ENCODE data around the gene L1TD1.
"Not testable (repeated sequence)": the region's sequence is repeated elsewhere in the genome, so short reads cannot be mapped to it uniquely, and the experiment has no call there.

The L1TD1 gene

GRCh38 chr1:62194651-62195544, at the start of gene L1TD1:
TSS of gene L1TD1 (plus strand) at chr1:62194849. CDS start at chr1:62206629, 11,780 bp downstream.
- DNase-seq, result no peak

- no peak for DNase-seq
Measured at GRCh38 chr1:62159940-62160348, 34.7 kb upstream of the L1TD1 start.

GRCh38 chr1:62161711-62162110, 32.9 kb upstream of the L1TD1 start:
- DNase-seq, result no peak

GRCh38 chr1:62170380-62170779, 24.3 kb upstream of the L1TD1 start:
- DNase-seq, result not testable (repeated sequence)

- peak; percentile 42 for DNase-seq
Measured at GRCh38 chr1:62175568-62176179, 19.0 kb upstream of the L1TD1 start.

GRCh38 chr1:62176597-62177312, 17.9 kb upstream of the L1TD1 start:
- no peak for DNase-seq

GRCh38 chr1:62177621-62178020, 17.0 kb upstream of the L1TD1 start:
- no peak for DNase-seq

- no peak for DNase-seq
Measured at GRCh38 chr1:62178372-62178771, 16.3 kb upstream of the L1TD1 start.

GRCh38 chr1:62180054-62180453, 14.6 kb upstream of the L1TD1 start:
- DNase-seq, result not testable (repeated sequence)

GRCh38 chr1:62180639-62181038, 14.0 kb upstream of the L1TD1 start:
- DNase-seq, result no peak

GRCh38 chr1:62181532-62181931, 13.1 kb upstream of the L1TD1 start:
- no peak for DNase-seq

GRCh38 chr1:62182157-62182556, 12.5 kb upstream of the L1TD1 start:
- not testable (repeated sequence) for DNase-seq

- not testable (repeated sequence) for DNase-seq
Measured at GRCh38 chr1:62183164-62184020, 11.3 kb upstream of the L1TD1 start.

- DNase-seq, result no peak
Measured at GRCh38 chr1:62184336-62184735, 10.3 kb upstream of the L1TD1 start.

- not testable (repeated sequence) for DNase-seq
Measured at GRCh38 chr1:62185233-62185632, 9.4 kb upstream of the L1TD1 start.

- no peak for DNase-seq
Measured at GRCh38 chr1:62185677-62186076, 9.0 kb upstream of the L1TD1 start.

GRCh38 chr1:62187548-62187947, 7.1 kb upstream of the L1TD1 start:
- no peak for DNase-seq

GRCh38 chr1:62188111-62188510, 6.5 kb upstream of the L1TD1 start:
- no peak for DNase-seq

GRCh38 chr1:62196086-62196690, 1.5 kb downstream of the L1TD1 start:
- no peak for DNase-seq

GRCh38 chr1:62198069-62198780, 3.6 kb downstream of the L1TD1 start:
- DNase-seq, result no peak

- DNase-seq, result no peak
Measured at GRCh38 chr1:62198781-62199125, 4.1 kb downstream of the L1TD1 start.

GRCh38 chr1:62207187-62207586, 12.5 kb downstream of the L1TD1 start:
- DNase-seq, result no peak
